ENCODE results near the gene TMEM81. TPM values are rescaled to one million over a fixed set of nuclear protein-coding genes. Genes with fewer than 3 reads are reported as not detected.

Gene TMEM81
- polyA plus RNA-seq, 1 of the 3 experiments (the other 2 are of a cell fraction): 1.8 TPM

- Histone ChIP-seq H3K79me2 (ENCODE audit: insufficient read depth) (no peaks in the 10 kb centered on the region), H3K27me3 (ENCODE audit: insufficient read depth) (no peaks in the 10 kb centered on the region), H3K36me3 (replicated peaks in 1 of 2; ENCODE audit: control insufficient read depth in 1 of 2, insufficient read depth in 2 of 2, low read length in 1 of 2) (no peaks in the 10 kb centered on the region), H3K9me2 (no peaks in the 10 kb centered on the region), H3K4me1 (ENCODE audit: control insufficient read depth in 1 of 2, insufficient read depth in 2 of 2, low read depth in 1 of 2, low read length in 1 of 2) (peaks cover 2 to 3% of the 10 kb centered on the region in 2 experiments; a peak in 1 of 4 replicates), H3K4me3 (ENCODE audit: low read depth in 2 of 2, low read length in 1 of 2) (no peak overlapping the region), H3K9ac (no peak overlapping the region), H3F3A (replicated peaks; ENCODE audit: insufficient read depth) (peaks cover 4% of the 10 kb centered on the region), H3K4me2 (no peak overlapping the region), H4K20me1 (ENCODE audit: insufficient read depth) (no peaks in the 10 kb centered on the region), H3K9me3 (no peaks in the 10 kb centered on the region), H2AFZ (ENCODE audit: low read depth) (no peak overlapping the region), H3K27ac (ENCODE audit: low read depth in 2 of 2, low read length in 1 of 2) (no peak overlapping the region)
- CTCF ChIA-PET: interaction anchor here (3.8 kb wide), 1 partner anchor 14 kb away, joined by 22 read pairs; no protein-coding TSS in a partner anchor
- TF ChIP-seq ZBTB33 (IDR thresholded peaks at IDR 0.05; ENCODE audit: borderline replicate concordance, low read depth) (no peak), USF2 (IDR thresholded peaks at IDR 0.05; ENCODE audit: borderline replicate concordance, low read depth, low read length) (no peak), CTCF (IDR thresholded peaks at IDR 0.05) (no peak), TEAD4 (IDR thresholded peaks at IDR 0.05; ENCODE audit: borderline replicate concordance, insufficient read depth) (no peak), CHD2 (IDR thresholded peaks at IDR 0.05; ENCODE audit: low read length, partially characterized antibody) (no peak), EP300 (IDR thresholded peaks at IDR 0.05; ENCODE audit: borderline replicate concordance in 1 of 2, low read depth in 1 of 2, low read length in 1 of 2) (no peak), RFX5 (IDR thresholded peaks at IDR 0.05; ENCODE audit: low read length) (no peak), USF1 (IDR thresholded peaks at IDR 0.05; ENCODE audit: borderline replicate concordance, low read depth) (no peak), RXRA (IDR thresholded peaks at IDR 0.05; ENCODE audit: borderline replicate concordance, low read depth) (no peak), YY1 (IDR thresholded peaks at IDR 0.05; ENCODE audit: low read depth) (no peak), SIN3A (IDR thresholded peaks at IDR 0.05; ENCODE audit: borderline replicate concordance, low read depth, low read length) (no peak), FOSL2 (IDR thresholded peaks at IDR 0.05; ENCODE audit: borderline replicate concordance, low read depth) (no peak), FOXM1 (IDR thresholded peaks at IDR 0.05; ENCODE audit: low read depth) (no peak), NRF1 (IDR thresholded peaks at IDR 0.05; ENCODE audit: low read depth, low read length) (no peak), MXI1 (IDR thresholded peaks at IDR 0.05; ENCODE audit: low read depth, low read length) (no peak), NFIC (IDR thresholded peaks at IDR 0.05; ENCODE audit: borderline replicate concordance) (no peak)
- TF ChIP-seq, protein P1, sequence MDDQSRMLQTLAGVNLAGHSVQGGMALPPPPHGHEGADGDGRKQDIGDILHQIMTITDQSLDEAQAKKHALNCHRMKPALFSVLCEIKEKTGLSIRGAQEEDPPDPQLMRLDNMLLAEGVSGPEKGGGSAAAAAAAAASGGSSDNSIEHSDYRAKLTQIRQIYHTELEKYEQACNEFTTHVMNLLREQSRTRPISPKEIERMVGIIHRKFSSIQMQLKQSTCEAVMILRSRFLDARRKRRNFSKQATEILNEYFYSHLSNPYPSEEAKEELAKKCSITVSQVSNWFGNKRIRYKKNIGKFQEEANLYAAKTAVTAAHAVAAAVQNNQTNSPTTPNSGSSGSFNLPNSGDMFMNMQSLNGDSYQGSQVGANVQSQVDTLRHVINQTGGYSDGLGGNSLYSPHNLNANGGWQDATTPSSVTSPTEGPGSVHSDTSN (IDR thresholded peaks at IDR 0.05): no peak
- WGBS (ENCODE audit: low lambda C conversion rate): 76% methylated on average over 3 of the region's 3 CpGs
- POLR2A ChIA-PET: no interaction called here
- DNase-seq: no peak
Measured at GRCh38 chr1:205127646-205128045, 43.4 kb upstream of the TMEM81 start.

Measured in SK-N-SH (cell line).